OCI-LY3 (cell line): ENCODE measurements around the gene KIF11.

ENCODE experiments used
- CTCF ChIP-seq: fragments of 200-600, 300-600 bp; sonication (generic); IDR thresholded peaks from 2 replicates; pipeline ENCODE4 v1.5.1; 2014; ENCODE audit warnings: antibody characterized with exemption, low read length, low read depth
- EZH2phosphoT487 ChIP-seq: fragments of 200-600 bp; shearing (Covaris generic); IDR thresholded peaks from 2 replicates; pipeline ENCODE4 v1.6.1; 2018; ENCODE audit warnings: antibody characterized with exemption, mixed run types, low read depth

GRCh38 chr10:92595505-92595904 is 2.6 kb downstream of the KIF11 start:
- TF ChIP-seq CTCF, result no peak
- TF ChIP-seq EZH2phosphoT487, result no peak
